GM18909 (cell line): ENCODE measurements around the gene ENO4.

Experiments
- ATAC-seq: cut with Tn5 transposase; IDR thresholded peaks from one replicate; pipeline ENCODE4 v1.9.1; 2021; ENCODE audit warnings: mild to moderate bottlenecking; ENCODE audit not compliant: unreplicated experiment, poor library complexity

ENO4 gene

GRCh38 chr10:116907245-116907987 is 58.1 kb downstream of the ENO4 start:
- no peak for ATAC-seq

- ATAC-seq: no peak
Observed at GRCh38 chr10:116909307-116909706, 60.0 kb downstream of the ENO4 start.

- ATAC-seq: no peak
Observed at GRCh38 chr10:116910910-116911309, 61.6 kb downstream of the ENO4 start.

- no peak for ATAC-seq
Observed at GRCh38 chr10:116912162-116912561, 62.9 kb downstream of the ENO4 start.

- no peak for ATAC-seq
Observed at GRCh38 chr10:116913695-116914094, 64.4 kb downstream of the ENO4 start.

- no peak for ATAC-seq
Observed at GRCh38 chr10:116915340-116915739, 66.0 kb downstream of the ENO4 start.

- no peak for ATAC-seq
Observed at GRCh38 chr10:116917481-116917880, 68.2 kb downstream of the ENO4 start.

- ATAC-seq: no peak
Observed at GRCh38 chr10:116918583-116918982, 69.3 kb downstream of the ENO4 start.

GRCh38 chr10:116919164-116919563 is 69.9 kb downstream of the ENO4 start:
- no peak for ATAC-seq

- ATAC-seq: no peak
Observed at GRCh38 chr10:116919706-116920105, 70.4 kb downstream of the ENO4 start.

GRCh38 chr10:116925056-116925455 is 75.8 kb downstream of the ENO4 start:
- ATAC-seq: no peak

GRCh38 chr10:116926426-116926825 is 77.1 kb downstream of the ENO4 start:
- no peak for ATAC-seq

- no peak for ATAC-seq
Observed at GRCh38 chr10:116931806-116932205, 82.5 kb downstream of the ENO4 start.
